ENCODE measurements around the gene SWSAP1. TPM values are rescaled to one million over a fixed set of nuclear protein-coding genes. Genes with fewer than 3 reads are reported as not detected.

The SWSAP1 gene
- total RNA-seq, 1 experiment from 2014 or later = 2.5 TPM

DNA sequence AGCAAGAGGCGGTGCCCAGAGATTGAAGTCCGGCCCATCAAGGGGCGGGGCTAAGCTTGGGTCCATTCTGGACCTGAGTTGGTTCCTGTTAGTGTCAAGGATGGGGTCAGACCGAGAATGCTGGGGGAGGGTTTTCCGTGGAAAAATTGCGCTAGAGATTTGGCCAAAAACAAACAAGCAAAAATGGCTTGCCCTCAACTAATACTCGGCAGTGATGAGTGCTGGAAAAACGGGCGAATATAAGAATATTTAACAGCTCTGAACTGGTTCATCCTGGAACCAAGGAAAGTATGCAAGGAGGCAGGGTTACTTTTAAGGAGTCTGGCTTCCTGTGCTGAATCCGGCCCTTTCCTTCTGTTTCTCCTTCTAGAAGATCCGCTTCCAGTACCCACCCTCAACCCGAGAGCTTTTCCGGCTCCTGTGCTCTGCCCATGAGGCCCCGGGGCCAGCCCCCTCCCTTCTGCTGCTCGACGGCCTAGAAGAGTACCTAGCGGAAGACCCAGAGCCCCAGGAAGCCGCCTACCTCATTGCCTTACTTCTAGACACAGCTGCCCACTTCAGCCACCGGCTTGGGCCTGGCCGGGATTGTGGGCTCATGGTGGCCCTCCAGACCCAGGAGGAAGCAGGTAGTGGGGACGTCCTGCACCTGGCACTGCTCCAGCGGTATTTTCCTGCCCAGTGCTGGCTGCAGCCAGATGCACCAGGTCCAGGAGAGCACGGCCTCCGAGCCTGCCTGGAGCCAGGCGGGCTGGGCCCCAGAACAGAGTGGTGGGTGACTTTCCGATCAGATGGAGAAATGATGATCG lies 880 bp downstream of the SWSAP1 start:
- peak overlapping the region; percentile 88 for H3K27ac ChIP-seq (ENCODE audit: low read depth, low read length)
- H2AFZ ChIP-seq (ENCODE audit: low read depth, low read length, poor library complexity, severe bottlenecking) = no peak overlapping the region
- POLR2A ChIA-PET = interaction anchor here (0.7 to 3.6 kb wide), 15 partner anchors 8 to 154 kb away, joined by 3 to 16 read pairs (median 4); partner anchors contain the start of genes CCDC159, ECSIT, EPOR and ODAD3
- intact Hi-C loops (cut with micrococcal nuclease) = no loop called here
- H3K9me2 ChIP-seq (ENCODE audit: insufficient read depth) = no peaks in the 10 kb centered on the region
- CTCF ChIA-PET = interaction anchor here (0.6 to 2.0 kb wide), 12 partner anchors 8 to 161 kb away, joined by 3 to 20 read pairs (median 4); partner anchors contain the start of genes CCDC159, ODAD3, PRKCSH and RAB3D
- TF ChIP-seq POLR2AphosphoS5 (IDR thresholded peaks at IDR 0.05; ENCODE audit: low read depth, low read length) (peak; percentile 58), ELF1 (IDR thresholded peaks at IDR 0.05; ENCODE audit: borderline replicate concordance, low read depth) (no peak)
- H3K27me3 ChIP-seq (ENCODE audit: insufficient read depth, low read length) = no peaks in the 10 kb centered on the region
- peak overlapping the region; percentile 80 for H3K4me2 ChIP-seq (ENCODE audit: low read length)
- RAD21 ChIA-PET (ENCODE audit: low non-redundant PET in 1 of 2, low total read pairs in 2 of 2, uncharacterized antibody in 2 of 2, unreplicated experiment in 2 of 2) = interaction anchor here in 1 of 2 experiments (0.9 to 1.7 kb wide), 4 partner anchors 8 to 81 kb away, joined by 3 to 5 read pairs (median 4); partner anchors contain the start of gene RGL3
- H3K79me2 ChIP-seq (ENCODE audit: insufficient read depth, low read length) = peaks cover 7% of the 10 kb centered on the region; the same call in 1 of the 2 replicates
- TSS peak; percentile 85 for BruUV-seq (replicated peaks)
- peak overlapping the region; percentile 57 to 68 for H3K4me3 ChIP-seq (replicated peaks in 1 of 2; ENCODE audit: low read depth in 1 of 2, low read length in 2 of 2)
- DNase-seq (ENCODE audit: low read depth, low spot score) (no peak), ATAC-seq (no peak)
- peak overlapping the region; percentile 78 for H3K9ac ChIP-seq (ENCODE audit: low read length)
- H3K36me3 ChIP-seq (ENCODE audit: control insufficient read depth in 1 of 2, insufficient read depth in 2 of 2, low read length in 2 of 2) = no peaks in the 10 kb centered on the region
- H3K4me1 ChIP-seq (ENCODE audit: control insufficient read depth in 1 of 2, insufficient read depth in 2 of 2, low read length in 2 of 2) = peaks cover 51 to 55% of the 10 kb centered on the region in 2 experiments
- H4K20me1 ChIP-seq (ENCODE audit: insufficient read depth) = no peaks in the 10 kb centered on the region
- no peaks in the 10 kb centered on the region for H3K9me3 ChIP-seq (ENCODE audit: control insufficient read depth in 1 of 2, insufficient read depth in 1 of 2, low read depth in 1 of 2, low read length in 2 of 2)

DNA sequence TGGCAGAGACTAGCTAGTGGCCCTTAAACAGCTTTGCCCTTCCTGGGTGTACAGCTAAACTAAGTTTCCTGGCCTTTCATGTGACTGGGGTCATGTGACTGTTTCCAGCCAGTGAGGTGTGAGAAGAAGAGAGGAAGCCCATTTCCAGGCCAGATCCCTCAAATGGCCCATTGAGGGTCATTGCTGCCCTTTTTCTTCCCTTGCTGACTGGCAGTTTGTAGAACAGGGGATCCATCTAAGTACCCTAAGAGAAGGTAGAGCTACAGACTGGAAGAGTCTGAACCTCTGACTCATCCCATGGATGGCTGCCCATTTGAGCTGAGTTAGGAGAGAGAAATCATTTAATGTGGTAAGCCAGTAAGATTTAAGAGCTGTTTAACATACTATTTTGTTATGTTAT lies 2.8 kb downstream of the SWSAP1 start:
- no peaks in the 10 kb centered on the region for H3K27me3 ChIP-seq (ENCODE audit: insufficient read depth, low read length)
- H3K4me1 ChIP-seq (ENCODE audit: control insufficient read depth in 1 of 2, insufficient read depth in 2 of 2, low read length in 2 of 2) = peaks cover 56 to 71% of the 10 kb centered on the region in 2 experiments
- H3K79me2 ChIP-seq (ENCODE audit: insufficient read depth, low read length) = peaks cover 7% of the 10 kb centered on the region; the same call in 1 of the 2 replicates
- H3K9ac ChIP-seq (ENCODE audit: low read length) = peak overlapping the region; percentile 11; the same call in 1 of the 2 replicates
- H2AFZ ChIP-seq (ENCODE audit: low read depth, low read length, poor library complexity, severe bottlenecking) = no peak overlapping the region
- H3K36me3 ChIP-seq (ENCODE audit: control insufficient read depth in 1 of 2, insufficient read depth in 2 of 2, low read length in 2 of 2) = no peaks in the 10 kb centered on the region
- DNase-seq (ENCODE audit: low read depth, low spot score) = no peak
- intact Hi-C loops (cut with micrococcal nuclease) = no loop called here
- POLR2A ChIA-PET = interaction anchor here (0.7 to 3.6 kb wide), 3 partner anchors 38 to 334 kb away, joined by 3 to 15 read pairs (median 4); partner anchors contain the start of genes RAB3D and RGL3
- no peak for ATAC-seq
- peak overlapping the region; percentile 72 for H3K27ac ChIP-seq (ENCODE audit: low read depth, low read length)
- RAD21 ChIA-PET (ENCODE audit: low non-redundant PET in 1 of 2, low total read pairs in 2 of 2, uncharacterized antibody in 2 of 2, unreplicated experiment in 2 of 2) = no interaction called here
- no peaks in the 10 kb centered on the region for H3K9me3 ChIP-seq (ENCODE audit: control insufficient read depth in 1 of 2, insufficient read depth in 1 of 2, low read depth in 1 of 2, low read length in 2 of 2)
- CTCF ChIA-PET = interaction anchor here (1.0 to 1.7 kb wide), 5 partner anchors 41 to 107 kb away, joined by 3 to 8 read pairs (median 5); partner anchors contain the start of genes ODAD3 and PRKCSH
- BruUV-seq (replicated peaks) = no TSS peak
- peak overlapping the region; percentile 53 for H3K4me2 ChIP-seq (ENCODE audit: low read length)
- TF ChIP-seq SRF (IDR thresholded peaks at IDR 0.05; ENCODE audit: low read depth) (no peak), POLR2AphosphoS5 (IDR thresholded peaks at IDR 0.05; ENCODE audit: low read depth, low read length) (peak; percentile 44; the same call in 1 of the 2 replicates)
- no peaks in the 10 kb centered on the region for H4K20me1 ChIP-seq (ENCODE audit: insufficient read depth)
- no peak overlapping the region for H3K4me3 ChIP-seq (replicated peaks in 1 of 2; ENCODE audit: low read depth in 1 of 2, low read length in 2 of 2)
- H3K9me2 ChIP-seq (ENCODE audit: insufficient read depth) = no peaks in the 10 kb centered on the region
